ENCODE data around the gene PLA2G2E.
"Not testable (repeated sequence)": the region's sequence is repeated elsewhere in the genome, so short reads cannot be mapped to it uniquely, and the experiment has no call there.

Gene PLA2G2E

GRCh38 chr1:19932866-19933265 lies 9.4 kb upstream of the PLA2G2E start:
- DNase-seq (ENCODE audit: low read depth in 2 of 3, low spot score in 1 of 3) = no peak

- DNase-seq (ENCODE audit: low read depth in 2 of 3, low spot score in 1 of 3) = not testable (repeated sequence)
These were observed 3.7 kb upstream of the PLA2G2E start for GRCh38 chr1:19927130-19927421.

- no peak for DNase-seq (ENCODE audit: low read depth in 2 of 3, low spot score in 1 of 3)
These were observed 3.1 kb upstream of the PLA2G2E start for GRCh38 chr1:19926296-19927129.

GRCh38 chr1:19925342-19926070 lies 2.1 kb upstream of the PLA2G2E start:
- DNase-seq (ENCODE audit: low read depth in 2 of 3, low spot score in 1 of 3) = no peak

- DNase-seq (ENCODE audit: low read depth in 2 of 3, low spot score in 1 of 3) = no peak
These were observed 533 bp upstream of the PLA2G2E start for GRCh38 chr1:19923953-19924346.

GRCh38 chr1:19922015-19922688 lies 1.3 kb downstream of the PLA2G2E start:
- no peak for DNase-seq (ENCODE audit: low read depth in 2 of 3, low spot score in 1 of 3)

- DNase-seq (ENCODE audit: low read depth in 2 of 3, low spot score in 1 of 3) = no peak
These were observed 2.1 kb downstream of the PLA2G2E start for GRCh38 chr1:19921310-19921709.

GRCh38 chr1:19920132-19920710 lies 3.2 kb downstream of the PLA2G2E start:
- DNase-seq (ENCODE audit: low read depth in 2 of 3, low spot score in 1 of 3) = no peak

- peak; percentile 61 to 83 (median 72) for DNase-seq (ENCODE audit: low read depth in 2 of 3, low spot score in 1 of 3)
These were observed 5.4 kb downstream of the PLA2G2E start for GRCh38 chr1:19918057-19918456.

- no peak for DNase-seq (ENCODE audit: low read depth in 2 of 3, low spot score in 1 of 3)
These were observed 12.8 kb downstream of the PLA2G2E start for GRCh38 chr1:19910650-19911049.

GRCh38 chr1:19909971-19910370 lies 13.4 kb downstream of the PLA2G2E start:
- no peak for DNase-seq (ENCODE audit: low read depth in 2 of 3, low spot score in 1 of 3)

GRCh38 chr1:19909392-19909791 lies 14.0 kb downstream of the PLA2G2E start:
- no peak for DNase-seq (ENCODE audit: low read depth in 2 of 3, low spot score in 1 of 3)

- no peak for DNase-seq (ENCODE audit: low read depth in 2 of 3, low spot score in 1 of 3)
These were observed 16.0 kb downstream of the PLA2G2E start for GRCh38 chr1:19907456-19907855.

GRCh38 chr1:19903621-19904020 lies 19.8 kb downstream of the PLA2G2E start:
- no peak for DNase-seq (ENCODE audit: low read depth in 2 of 3, low spot score in 1 of 3)

- DNase-seq (ENCODE audit: low read depth in 2 of 3, low spot score in 1 of 3) = no peak
These were observed 21.8 kb downstream of the PLA2G2E start for GRCh38 chr1:19901653-19902052.

- DNase-seq (ENCODE audit: low read depth in 2 of 3, low spot score in 1 of 3) = no peak
These were observed 29.2 kb downstream of the PLA2G2E start for GRCh38 chr1:19894218-19894617.

- no peak for DNase-seq (ENCODE audit: low read depth in 2 of 3, low spot score in 1 of 3)
These were observed 29.7 kb downstream of the PLA2G2E start for GRCh38 chr1:19893687-19894086.

GRCh38 chr1:19892628-19893168 lies 30.7 kb downstream of the PLA2G2E start:
- DNase-seq (ENCODE audit: low read depth in 2 of 3, low spot score in 1 of 3) = no peak

- DNase-seq (ENCODE audit: low read depth in 2 of 3, low spot score in 1 of 3) = no peak
These were observed 31.3 kb downstream of the PLA2G2E start for GRCh38 chr1:19892129-19892528.

GRCh38 chr1:19889656-19890055 lies 33.8 kb downstream of the PLA2G2E start:
- no peak for DNase-seq (ENCODE audit: low read depth in 2 of 3, low spot score in 1 of 3)

- no peak for DNase-seq (ENCODE audit: low read depth in 2 of 3, low spot score in 1 of 3)
These were observed 35.3 kb downstream of the PLA2G2E start for GRCh38 chr1:19888112-19888511.

Measured in stimulated activated CD4-positive, alpha-beta T cell treated with anti-CD3 and anti-CD28 coated beads, Interleukin-12 subunit alpha, Interleukin-12 subunit beta, amount 100 ng/mL, for 48 hours (primary cell).